ENCODE data around the gene CRYBG2. TPM values are rescaled to one million over a fixed set of nuclear protein-coding genes. Genes with fewer than 3 reads are reported as not detected.
A peak's percentile ranks its signal among the peaks of the same experiment; 100 is the strongest.
"Not testable (repeated sequence)": the region's sequence is repeated elsewhere in the genome, so short reads cannot be mapped to it uniquely, and the experiment has no call there.

Gene CRYBG2
- polyA plus RNA-seq, 1 donor from 2014 or later = 3.1 TPM

DNA sequence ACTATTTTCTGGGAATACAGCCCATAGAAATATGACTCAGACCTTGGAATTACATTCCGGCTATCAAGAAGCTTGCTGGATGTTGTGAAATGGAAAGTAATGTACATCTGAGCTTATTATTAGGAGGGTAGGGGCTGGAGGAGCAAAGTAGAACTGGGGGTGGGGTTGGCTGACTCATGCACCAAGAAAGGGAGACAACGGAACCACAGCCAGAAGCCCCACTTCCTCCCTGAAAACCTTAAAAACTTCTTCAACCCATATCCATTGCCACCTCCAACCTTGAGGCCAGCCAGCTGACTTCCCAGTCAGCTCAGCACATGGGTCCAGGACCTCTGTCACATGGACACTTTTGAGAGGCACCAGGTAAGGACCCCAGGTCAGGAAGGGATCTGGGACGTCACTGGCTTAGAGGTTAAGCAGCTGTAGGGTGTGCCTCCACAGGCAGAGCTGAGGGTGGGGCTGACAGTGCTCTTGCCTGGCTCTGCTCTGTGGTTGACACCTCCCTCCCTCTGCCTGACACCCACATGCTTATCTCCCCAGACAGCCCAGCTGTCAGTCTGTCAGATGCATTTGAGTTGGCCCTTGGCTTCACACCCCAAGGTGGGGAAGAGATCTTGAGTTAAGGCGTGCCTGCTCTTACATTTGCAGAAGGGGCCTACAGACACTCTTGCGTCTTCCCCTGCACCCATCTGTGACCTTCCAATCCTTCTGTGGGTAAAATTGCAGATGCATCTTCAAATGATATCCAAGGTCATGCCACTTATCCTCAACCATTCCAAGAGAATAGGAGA is 24.4 kb upstream of the CRYBG2 start:
- peaks cover 27 to 40% (median 27%) of the 10 kb centered on the region in 3 donors for H3K4me1 Mint-ChIP-seq
- peak overlapping the region; percentile 78 to 88 (median 86) for H3K27ac Mint-ChIP-seq
- no peaks in the 10 kb centered on the region for H3K9me3 Mint-ChIP-seq
- no peaks in the 10 kb centered on the region for H3K36me3 Mint-ChIP-seq
- peaks cover 3% of the 10 kb centered on the region for H3K27me3 Mint-ChIP-seq
- peak overlapping the region; percentile 49 to 88 (median 53) for H3K4me3 Mint-ChIP-seq

GRCh38 chr1:26376050-26376449 is 22.1 kb upstream of the CRYBG2 start:
- H3K4me1 Mint-ChIP-seq = peaks cover 27 to 41% (median 27%) of the 10 kb centered on the region in 3 donors
- no peak overlapping the region for H3K4me3 Mint-ChIP-seq
- H3K27me3 Mint-ChIP-seq = peaks cover 3% of the 10 kb centered on the region
- H3K36me3 Mint-ChIP-seq = peaks cover under 1% of the 10 kb centered on the region
- peak overlapping the region in 1 of 3 donors; percentile 82 for H3K27ac Mint-ChIP-seq
- no peaks in the 10 kb centered on the region for H3K9me3 Mint-ChIP-seq

GRCh38 chr1:26375081-26375480 is 21.2 kb upstream of the CRYBG2 start:
- Mint-ChIP-seq H3K27ac (no peak overlapping the region), H3K9me3 (no peaks in the 10 kb centered on the region), H3K4me3 (peak overlapping the region in 1 of 4 donors; percentile 55), H3K36me3 (peaks cover 3% of the 10 kb centered on the region), H3K4me1 (peaks cover 27 to 41% (median 28%) of the 10 kb centered on the region in 3 donors), H3K27me3 (peaks cover under 1% of the 10 kb centered on the region)

GRCh38 chr1:26374361-26374760 is 20.4 kb upstream of the CRYBG2 start:
- not testable (repeated sequence) for H3K27ac Mint-ChIP-seq, H3K27me3 Mint-ChIP-seq, H3K9me3 Mint-ChIP-seq, H3K36me3 Mint-ChIP-seq
- peaks cover 27 to 39% (median 28%) of the 10 kb centered on the region in 3 donors for H3K4me1 Mint-ChIP-seq
- peak overlapping the region in 1 of 4 donors; percentile 49 for H3K4me3 Mint-ChIP-seq

DNA sequence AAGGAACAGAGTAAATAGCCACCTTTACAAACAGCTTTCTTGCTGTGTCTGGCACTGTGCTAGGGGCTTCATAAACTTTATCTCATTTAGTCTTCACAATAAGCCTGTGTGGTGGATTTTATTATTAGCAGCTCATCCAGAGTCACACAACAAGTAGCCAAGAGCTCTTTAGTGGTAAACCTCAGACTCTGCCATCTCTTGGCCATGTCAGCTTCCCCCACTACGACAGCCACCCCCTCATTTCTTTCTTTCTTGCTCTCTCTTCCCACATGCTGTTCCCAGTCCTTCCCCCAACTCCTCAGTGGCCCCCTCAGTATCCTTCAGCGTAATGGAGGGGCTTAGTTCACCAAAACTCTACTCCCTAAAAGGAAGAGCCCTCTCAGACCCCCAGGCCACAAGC is 19.9 kb upstream of the CRYBG2 start:
- Mint-ChIP-seq H3K27me3 (no peaks in the 10 kb centered on the region), H3K36me3 (peaks cover 3% of the 10 kb centered on the region), H3K4me3 (no peak overlapping the region), H3K27ac (no peak overlapping the region), H3K9me3 (no peaks in the 10 kb centered on the region), H3K4me1 (peaks cover 26 to 37% (median 27%) of the 10 kb centered on the region in 3 donors)

- peaks cover 21 to 32% (median 22%) of the 10 kb centered on the region in 3 donors for H3K4me1 Mint-ChIP-seq
- H3K4me3 Mint-ChIP-seq = no peak overlapping the region
- no peaks in the 10 kb centered on the region for H3K27me3 Mint-ChIP-seq
- peaks cover 3% of the 10 kb centered on the region for H3K36me3 Mint-ChIP-seq
- H3K27ac Mint-ChIP-seq = peak overlapping the region in 1 of 3 donors; percentile 40
- H3K9me3 Mint-ChIP-seq = no peaks in the 10 kb centered on the region
Observed at GRCh38 chr1:26373281-26373680, 19.4 kb upstream of the CRYBG2 start.

DNA sequence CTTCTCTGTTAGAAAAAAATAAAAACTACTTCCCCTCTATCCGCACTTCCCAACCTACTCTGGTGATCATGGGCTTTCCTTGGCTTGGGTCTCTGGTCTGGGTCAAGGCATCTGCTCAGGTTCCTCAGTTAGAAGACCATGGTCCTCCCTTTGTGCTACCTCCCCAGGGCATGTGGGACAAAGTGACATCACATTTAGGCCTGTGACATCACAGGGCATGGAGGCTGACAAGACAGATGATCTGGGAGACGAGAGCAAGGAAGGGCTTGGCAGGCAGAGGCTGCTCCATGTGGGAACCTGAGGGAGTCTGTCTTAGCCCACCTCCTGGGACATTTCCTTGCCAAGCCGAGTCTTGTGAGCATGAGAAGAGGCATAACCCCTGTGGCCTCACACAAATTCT is 18.7 kb upstream of the CRYBG2 start, which contains the start of gene ZNF683:
Gene ZNF683 (minus strand): TSS at position 140 of the 400 bp plus-strand sequence. CDS start 4,179 bp downstream, outside the sequence.
- H3K27me3 Mint-ChIP-seq, H3K9me3 Mint-ChIP-seq, H3K36me3 Mint-ChIP-seq: not testable (repeated sequence)
- Mint-ChIP-seq H3K4me1 (peaks cover 15 to 26% (median 17%) of the 10 kb centered on the region in 3 donors), H3K4me3 (peak within 1 kb of the TSS in 1 of 4 donors; percentile 12), H3K27ac (peak within 1 kb of the TSS in 1 of 3 donors; percentile 40)

GRCh38 chr1:26372039-26372438 is 18.1 kb upstream of the CRYBG2 start:
- Mint-ChIP-seq H3K4me3 (no peak overlapping the region), H3K27me3 (no peaks in the 10 kb centered on the region), H3K4me1 (peaks cover 15 to 24% (median 17%) of the 10 kb centered on the region in 3 donors), H3K27ac (no peak overlapping the region), H3K9me3 (no peaks in the 10 kb centered on the region), H3K36me3 (peaks cover 3% of the 10 kb centered on the region)

GRCh38 chr1:26370591-26371382 is 16.9 kb upstream of the CRYBG2 start:
- peak overlapping the region in 2 of 4 donors; percentile 43 to 60 for H3K4me3 Mint-ChIP-seq
- H3K9me3 Mint-ChIP-seq = no peaks in the 10 kb centered on the region
- no peaks in the 10 kb centered on the region for H3K27me3 Mint-ChIP-seq
- peak overlapping the region in 1 of 3 donors; percentile 22 for H3K27ac Mint-ChIP-seq
- peaks cover 5% of the 10 kb centered on the region for H3K36me3 Mint-ChIP-seq
- peaks cover 15 to 21% (median 15%) of the 10 kb centered on the region in 3 donors for H3K4me1 Mint-ChIP-seq

DNA sequence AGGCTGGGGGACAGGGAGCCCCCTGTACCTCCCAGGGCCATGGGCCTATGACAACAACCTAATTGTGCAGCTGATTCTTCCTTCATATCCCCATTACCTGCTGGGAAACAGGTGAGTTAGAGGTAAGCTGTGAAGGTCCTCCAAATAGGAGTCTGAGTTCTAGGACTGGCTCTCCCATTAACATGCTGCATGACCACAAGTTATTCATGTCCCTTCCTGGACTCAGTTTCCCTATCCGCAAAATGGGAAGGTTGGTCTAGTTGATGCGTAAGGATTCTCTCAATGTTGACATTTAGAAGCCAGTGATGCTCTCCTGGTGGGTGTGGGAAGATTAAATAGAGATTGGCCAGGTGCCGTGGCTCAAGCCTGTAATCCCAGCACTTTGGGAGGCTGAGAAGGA is 14.6 kb upstream of the CRYBG2 start:
- H3K4me1 Mint-ChIP-seq = peaks cover 7 to 10% (median 7%) of the 10 kb centered on the region in 3 donors
- H3K27me3 Mint-ChIP-seq = peaks cover 8% of the 10 kb centered on the region
- H3K9me3 Mint-ChIP-seq = no peaks in the 10 kb centered on the region
- H3K27ac Mint-ChIP-seq = no peak overlapping the region
- peaks cover 5% of the 10 kb centered on the region for H3K36me3 Mint-ChIP-seq
- H3K4me3 Mint-ChIP-seq = no peak overlapping the region

- Mint-ChIP-seq H3K4me1 (peaks cover 4 to 10% (median 6%) of the 10 kb centered on the region in 3 donors), H3K27me3 (peaks cover 12% of the 10 kb centered on the region), H3K27ac (no peak overlapping the region), H3K36me3 (peaks cover 5% of the 10 kb centered on the region), H3K9me3 (no peaks in the 10 kb centered on the region), H3K4me3 (peak overlapping the region in 1 of 4 donors; percentile 61)
Observed at GRCh38 chr1:26368006-26368405, 14.1 kb upstream of the CRYBG2 start.

GRCh38 chr1:26367441-26367840 is 13.5 kb upstream of the CRYBG2 start:
- Mint-ChIP-seq H3K27me3 (peaks cover 13% of the 10 kb centered on the region), H3K27ac (no peak overlapping the region), H3K36me3 (peaks cover 5% of the 10 kb centered on the region), H3K4me3 (no peak overlapping the region), H3K9me3 (no peaks in the 10 kb centered on the region), H3K4me1 (peaks cover 4 to 10% (median 6%) of the 10 kb centered on the region in 3 donors)

DNA sequence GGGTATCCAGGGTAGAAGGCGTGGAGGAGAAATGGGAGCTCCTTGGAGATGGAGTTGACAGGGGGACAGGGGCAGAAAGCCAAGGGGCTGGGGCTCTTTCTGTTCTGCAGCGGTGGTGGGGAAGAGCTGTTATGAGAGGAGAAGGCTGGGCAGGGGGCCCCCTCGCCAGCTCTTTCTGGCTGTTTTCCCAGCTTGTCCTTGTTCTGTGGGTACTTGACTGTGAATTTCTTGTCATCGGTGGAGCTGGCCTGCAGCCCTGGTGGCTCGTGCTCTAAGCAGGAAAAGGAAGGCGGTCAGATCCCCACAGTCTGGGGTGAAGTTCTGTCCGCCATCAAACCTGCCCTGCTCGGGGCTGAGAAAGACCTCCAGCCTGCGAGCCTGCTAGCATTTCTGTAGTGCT is 11.0 kb upstream of the CRYBG2 start:
- Mint-ChIP-seq H3K4me1 (peaks cover 7 to 16% (median 11%) of the 10 kb centered on the region in 3 donors), H3K4me3 (no peak overlapping the region)

DNA sequence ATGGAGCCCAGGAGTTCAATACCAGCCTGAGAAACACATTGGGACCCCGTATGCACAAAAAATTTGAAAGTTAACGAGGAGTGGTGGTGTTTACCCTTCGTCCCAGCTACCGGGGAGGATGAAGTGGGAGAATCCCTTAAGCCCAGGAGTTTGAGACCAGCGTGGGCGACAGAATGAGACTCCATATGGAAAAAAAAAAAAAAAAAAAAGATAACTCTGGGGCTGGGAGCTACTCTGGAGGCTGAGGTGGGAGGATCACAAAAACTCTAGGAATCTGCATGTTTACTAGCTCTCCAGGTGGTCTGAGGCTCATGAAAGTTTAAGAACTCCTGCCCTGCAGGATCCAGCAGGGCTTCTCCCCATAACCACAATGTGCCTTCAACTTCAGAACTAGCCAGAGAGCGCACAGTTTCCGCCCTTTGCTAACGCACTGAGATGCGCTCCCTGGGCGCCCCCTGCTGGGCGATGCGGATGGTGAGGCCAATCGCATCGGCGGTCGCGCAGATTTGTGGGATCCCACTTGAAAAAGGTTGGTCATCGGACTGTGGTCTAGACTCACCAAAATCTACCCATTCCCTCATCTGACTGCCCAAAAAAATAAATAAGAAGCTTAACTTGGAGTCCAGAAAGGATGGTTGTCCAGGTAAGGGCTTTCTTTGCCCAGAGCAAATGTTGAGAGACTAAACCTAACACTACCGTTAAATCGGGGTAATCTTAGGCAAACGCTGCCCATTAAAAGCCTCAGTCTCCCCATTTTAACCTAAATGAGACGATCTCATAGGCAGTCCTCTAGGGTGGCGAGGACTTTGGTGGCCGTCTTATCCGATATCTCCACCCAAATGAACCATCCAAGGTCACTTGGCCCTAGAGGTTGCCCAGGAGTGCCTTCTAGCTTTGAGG is 9.9 kb upstream of the CRYBG2 start:
- peaks cover 11 to 20% (median 11%) of the 10 kb centered on the region in 3 donors for H3K4me1 Mint-ChIP-seq
- H3K27ac Mint-ChIP-seq = peak overlapping the region in 1 of 3 donors; percentile 6
- peak overlapping the region in 1 of 4 donors; percentile 59 for H3K4me3 Mint-ChIP-seq
- peaks cover 2% of the 10 kb centered on the region for H3K36me3 Mint-ChIP-seq
- peaks cover 31% of the 10 kb centered on the region for H3K27me3 Mint-ChIP-seq
- no peaks in the 10 kb centered on the region for H3K9me3 Mint-ChIP-seq

More for the DNA sequence above, 11.0 kb upstream of the CRYBG2 start:
- Mint-ChIP-seq H3K27ac (no peak overlapping the region), H3K27me3 (peaks cover 31% of the 10 kb centered on the region), H3K36me3 (peaks cover 2% of the 10 kb centered on the region), H3K9me3 (no peaks in the 10 kb centered on the region)

All from IgD-negative memory B cell (primary cell).